ENCODE measurements around the gene SCN2A.

SCN2A gene

DNA sequence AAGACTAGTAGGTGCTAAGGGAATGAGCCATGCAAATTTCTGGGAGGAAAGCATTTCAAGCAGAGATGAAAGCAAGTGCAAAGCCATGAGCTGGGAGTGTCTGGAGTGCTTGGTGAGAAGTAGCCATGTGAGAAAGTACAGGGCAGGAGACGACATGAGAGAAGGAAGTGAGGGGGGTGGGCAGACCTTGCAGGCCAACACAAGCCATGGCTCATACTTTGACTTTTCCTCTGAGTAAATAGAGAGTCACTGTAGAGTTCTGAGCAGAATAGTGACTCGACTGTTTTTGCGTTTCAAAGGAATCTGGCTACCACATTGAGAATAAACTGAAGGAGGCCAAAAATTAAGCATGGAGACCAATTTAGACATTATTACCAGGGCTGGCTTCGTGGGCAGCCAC, 42.2 kb downstream of the SCN2A start:
- H3K4me3 ChIP-seq (ENCODE audit: low read length in 2 of 2), result no peak overlapping the region
- H2BK120ac ChIP-seq (ENCODE audit: low read depth, low read length), result no peak overlapping the region
- peaks cover 0 to 3% (median 0%) of the 10 kb centered on the region in 3 experiments for H3K27me3 ChIP-seq (ENCODE audit: control insufficient read depth in 3 of 3, insufficient read depth in 3 of 3, low read depth in 1 of 3, low read length in 3 of 3)
- H2BK12ac ChIP-seq (ENCODE audit: low read length), result no peak overlapping the region
- H3K36me3 ChIP-seq (replicated peaks in 1 of 2; ENCODE audit: control insufficient read depth in 2 of 2, insufficient read depth in 2 of 2, low read length in 2 of 2), result no peaks in the 10 kb centered on the region
- H2AK5ac ChIP-seq (ENCODE audit: low read depth, low read length), result no peak overlapping the region
- no peak overlapping the region for H2AFZ ChIP-seq (ENCODE audit: low read length)
- H3K4me2 ChIP-seq (ENCODE audit: insufficient read depth, low read length, poor library complexity, severe bottlenecking), result no peak overlapping the region
- no peak overlapping the region for H3K14ac ChIP-seq (ENCODE audit: low read length)
- no peak overlapping the region for H2BK15ac ChIP-seq (ENCODE audit: low read length)
- no peak overlapping the region for H4K91ac ChIP-seq (ENCODE audit: low read depth, low read length, poor library complexity)
- H3K18ac ChIP-seq (ENCODE audit: low read length), result no peak overlapping the region
- no peak overlapping the region for H3K27ac ChIP-seq (replicated peaks; ENCODE audit: low read length)
- no peak overlapping the region for H3K4ac ChIP-seq (ENCODE audit: low read length)
- WGBS, 2 donors (ENCODE audit: extremely low coverage in 2 of 2, insufficient read length in 2 of 2, insufficient replicate concordance in 1 of 2), result no CpG with 5 or more reads among the region's 4 CpGs
- peaks cover 0 to 2% of the 10 kb centered on the region in 2 donors for H3K4me1 ChIP-seq (ENCODE audit: control insufficient read depth in 2 of 2, insufficient read depth in 1 of 2, low read depth in 1 of 2, low read length in 2 of 2)
- DNase-seq (ENCODE audit: low spot score), result no peak
- no peak overlapping the region for H4K8ac ChIP-seq (ENCODE audit: low read depth, low read length)
- no peak overlapping the region for H3K23ac ChIP-seq (ENCODE audit: low read depth, low read length, poor library complexity)
- H3K9me3 ChIP-seq (replicated peaks in 1 of 2; ENCODE audit: control insufficient read depth in 2 of 2, insufficient read depth in 1 of 2, low read depth in 1 of 2, low read length in 2 of 2), result no peaks in the 10 kb centered on the region
- no peak overlapping the region for H3K9ac ChIP-seq (ENCODE audit: low read depth, low read length, poor library complexity)
- no peak overlapping the region for H2BK5ac ChIP-seq (ENCODE audit: low read length)
- H3K79me1 ChIP-seq (ENCODE audit: low read depth, low read length), result no peaks in the 10 kb centered on the region

GRCh38 chr2:165283342-165283741, 44.1 kb downstream of the SCN2A start:
- Histone ChIP-seq H3K4me2 (ENCODE audit: insufficient read depth, low read length, poor library complexity, severe bottlenecking) (no peak overlapping the region), H3K79me1 (ENCODE audit: low read depth, low read length) (no peaks in the 10 kb centered on the region), H2BK5ac (ENCODE audit: low read length) (no peak overlapping the region), H4K8ac (ENCODE audit: low read depth, low read length) (no peak overlapping the region), H3K14ac (ENCODE audit: low read length) (no peak overlapping the region), H3K4ac (ENCODE audit: low read length) (no peak overlapping the region), H3K4me1 (ENCODE audit: control insufficient read depth in 2 of 2, insufficient read depth in 1 of 2, low read depth in 1 of 2, low read length in 2 of 2) (peaks cover 0 to 2% of the 10 kb centered on the region in 2 donors), H3K9ac (ENCODE audit: low read depth, low read length, poor library complexity) (no peak overlapping the region), H3K4me3 (ENCODE audit: low read length in 2 of 2) (no peak overlapping the region), H2AFZ (ENCODE audit: low read length) (no peak overlapping the region), H3K18ac (ENCODE audit: low read length) (no peak overlapping the region), H2BK120ac (ENCODE audit: low read depth, low read length) (no peak overlapping the region), H2AK5ac (ENCODE audit: low read depth, low read length) (no peak overlapping the region), H3K9me3 (replicated peaks in 1 of 2; ENCODE audit: control insufficient read depth in 2 of 2, insufficient read depth in 1 of 2, low read depth in 1 of 2, low read length in 2 of 2) (no peaks in the 10 kb centered on the region), H2BK12ac (ENCODE audit: low read length) (no peak overlapping the region), H3K36me3 (replicated peaks in 1 of 2; ENCODE audit: control insufficient read depth in 2 of 2, insufficient read depth in 2 of 2, low read length in 2 of 2) (no peaks in the 10 kb centered on the region), H2BK15ac (ENCODE audit: low read length) (no peak overlapping the region), H3K23ac (ENCODE audit: low read depth, low read length, poor library complexity) (no peak overlapping the region), H3K27ac (replicated peaks; ENCODE audit: low read length) (no peak overlapping the region), H3K27me3 (ENCODE audit: control insufficient read depth in 3 of 3, insufficient read depth in 3 of 3, low read depth in 1 of 3, low read length in 3 of 3) (peaks cover 0 to 3% (median 0%) of the 10 kb centered on the region in 3 experiments), H4K91ac (ENCODE audit: low read depth, low read length, poor library complexity) (no peak overlapping the region)
- WGBS, 2 donors (ENCODE audit: extremely low coverage in 2 of 2, insufficient read length in 2 of 2, insufficient replicate concordance in 1 of 2), result no CpG with 5 or more reads among the region's 1 CpG
- no peak for DNase-seq (ENCODE audit: low spot score)

DNA sequence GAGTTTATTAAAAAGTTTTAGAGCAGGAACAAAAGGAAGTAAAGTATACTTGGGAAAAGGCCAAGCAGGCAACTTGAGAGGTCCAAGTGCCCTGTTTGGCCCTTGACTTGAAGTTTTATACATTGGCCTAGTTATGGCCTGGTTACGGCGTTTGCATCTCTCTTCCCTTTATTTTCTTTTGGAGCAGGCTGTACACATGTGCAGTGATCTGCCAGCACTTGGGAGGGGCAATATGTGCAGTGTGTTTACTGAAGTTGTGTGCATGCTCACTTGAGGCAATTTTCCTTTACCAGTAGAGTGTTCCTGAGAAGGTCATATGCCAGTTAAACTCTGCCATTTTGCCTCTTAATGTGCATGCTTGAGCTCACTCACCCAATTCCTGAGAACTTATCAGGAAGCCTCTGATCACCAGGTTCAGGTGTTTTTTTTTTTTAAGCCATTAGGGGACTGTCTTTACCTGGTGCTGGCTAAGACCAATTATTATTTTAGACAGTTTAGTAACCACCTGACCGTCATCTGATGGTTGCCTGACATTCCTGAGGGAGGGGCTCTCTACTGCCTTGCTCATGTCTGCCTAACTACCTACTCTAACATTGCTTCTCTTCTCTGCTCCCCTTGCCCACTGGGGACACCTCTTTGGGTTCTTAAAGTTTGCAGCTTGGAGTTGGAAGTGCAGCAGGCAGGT, 48.0 kb downstream of the SCN2A start:
- no peak overlapping the region for H3K23ac ChIP-seq (ENCODE audit: low read depth, low read length, poor library complexity)
- H2BK120ac ChIP-seq (ENCODE audit: low read depth, low read length), result no peak overlapping the region
- H3K9me3 ChIP-seq (replicated peaks in 1 of 2; ENCODE audit: control insufficient read depth in 2 of 2, insufficient read depth in 1 of 2, low read depth in 1 of 2, low read length in 2 of 2), result no peaks in the 10 kb centered on the region
- no peak overlapping the region for H3K27ac ChIP-seq (replicated peaks; ENCODE audit: low read length)
- no peak overlapping the region for H3K9ac ChIP-seq (ENCODE audit: low read depth, low read length, poor library complexity)
- no peak overlapping the region for H3K14ac ChIP-seq (ENCODE audit: low read length)
- no peak overlapping the region for H4K8ac ChIP-seq (ENCODE audit: low read depth, low read length)
- H3K36me3 ChIP-seq (replicated peaks in 1 of 2; ENCODE audit: control insufficient read depth in 2 of 2, insufficient read depth in 2 of 2, low read length in 2 of 2), result no peaks in the 10 kb centered on the region
- H2BK12ac ChIP-seq (ENCODE audit: low read length), result no peak overlapping the region
- no peak overlapping the region for H4K91ac ChIP-seq (ENCODE audit: low read depth, low read length, poor library complexity)
- H2AFZ ChIP-seq (ENCODE audit: low read length), result no peak overlapping the region
- H2BK15ac ChIP-seq (ENCODE audit: low read length), result no peak overlapping the region
- H3K4ac ChIP-seq (ENCODE audit: low read length), result no peak overlapping the region
- no peak overlapping the region for H3K18ac ChIP-seq (ENCODE audit: low read length)
- no peak overlapping the region for H2BK5ac ChIP-seq (ENCODE audit: low read length)
- no peak overlapping the region for H3K4me3 ChIP-seq (ENCODE audit: low read length in 2 of 2)
- H3K79me1 ChIP-seq (ENCODE audit: low read depth, low read length), result no peaks in the 10 kb centered on the region
- H3K27me3 ChIP-seq (ENCODE audit: control insufficient read depth in 3 of 3, insufficient read depth in 3 of 3, low read depth in 1 of 3, low read length in 3 of 3), result no peaks in the 10 kb centered on the region
- no peak overlapping the region for H2AK5ac ChIP-seq (ENCODE audit: low read depth, low read length)
- no CpG with 5 or more reads among the region's 3 CpGs for WGBS, 2 donors (ENCODE audit: extremely low coverage in 2 of 2, insufficient read length in 2 of 2, insufficient replicate concordance in 1 of 2)
- no peaks in the 10 kb centered on the region for H3K4me1 ChIP-seq (ENCODE audit: control insufficient read depth in 2 of 2, insufficient read depth in 1 of 2, low read depth in 1 of 2, low read length in 2 of 2)
- DNase-seq (ENCODE audit: low spot score), result no peak
- no peak overlapping the region for H3K4me2 ChIP-seq (ENCODE audit: insufficient read depth, low read length, poor library complexity, severe bottlenecking)

DNA sequence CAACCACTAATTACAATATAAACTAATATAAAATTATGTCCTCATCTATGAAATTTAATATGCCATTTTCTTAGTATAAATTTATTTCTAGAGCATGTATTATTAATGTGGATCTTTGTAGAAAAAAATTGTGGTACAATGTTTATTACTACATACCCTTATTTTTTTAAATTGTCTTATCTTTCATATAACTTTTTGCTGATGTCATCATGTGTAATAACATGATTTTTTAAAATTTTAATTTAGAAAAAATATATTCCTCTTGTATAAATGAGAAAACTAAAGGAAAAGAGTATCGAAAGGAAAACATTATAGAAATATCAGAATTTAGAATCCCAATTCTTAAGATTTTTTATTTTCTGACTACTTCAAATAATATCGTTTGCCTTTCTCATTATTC, 49.9 kb downstream of the SCN2A start:
- H2BK120ac ChIP-seq (ENCODE audit: low read depth, low read length), result no peak overlapping the region
- H3K4me3 ChIP-seq (ENCODE audit: low read length in 2 of 2), result no peak overlapping the region
- H3K18ac ChIP-seq (ENCODE audit: low read length), result no peak overlapping the region
- H4K91ac ChIP-seq (ENCODE audit: low read depth, low read length, poor library complexity), result no peak overlapping the region
- no peaks in the 10 kb centered on the region for H3K36me3 ChIP-seq (replicated peaks in 1 of 2; ENCODE audit: control insufficient read depth in 2 of 2, insufficient read depth in 2 of 2, low read length in 2 of 2)
- H3K27ac ChIP-seq (replicated peaks; ENCODE audit: low read length), result no peak overlapping the region
- no peak overlapping the region for H3K9ac ChIP-seq (ENCODE audit: low read depth, low read length, poor library complexity)
- no peak overlapping the region for H3K4me2 ChIP-seq (ENCODE audit: insufficient read depth, low read length, poor library complexity, severe bottlenecking)
- H3K79me1 ChIP-seq (ENCODE audit: low read depth, low read length), result no peaks in the 10 kb centered on the region
- no peak overlapping the region for H2AFZ ChIP-seq (ENCODE audit: low read length)
- WGBS, 2 donors (ENCODE audit: extremely low coverage in 2 of 2, insufficient read length in 2 of 2, insufficient replicate concordance in 1 of 2), result no CpG with 5 or more reads among the region's 2 CpGs
- no peak for DNase-seq (ENCODE audit: low spot score)
- no peak overlapping the region for H4K8ac ChIP-seq (ENCODE audit: low read depth, low read length)
- no peak overlapping the region for H2AK5ac ChIP-seq (ENCODE audit: low read depth, low read length)
- no peaks in the 10 kb centered on the region for H3K4me1 ChIP-seq (ENCODE audit: control insufficient read depth in 2 of 2, insufficient read depth in 1 of 2, low read depth in 1 of 2, low read length in 2 of 2)
- H3K27me3 ChIP-seq (ENCODE audit: control insufficient read depth in 3 of 3, insufficient read depth in 3 of 3, low read depth in 1 of 3, low read length in 3 of 3), result no peaks in the 10 kb centered on the region
- no peak overlapping the region for H3K14ac ChIP-seq (ENCODE audit: low read length)
- H2BK15ac ChIP-seq (ENCODE audit: low read length), result no peak overlapping the region
- H3K23ac ChIP-seq (ENCODE audit: low read depth, low read length, poor library complexity), result no peak overlapping the region
- no peak overlapping the region for H2BK12ac ChIP-seq (ENCODE audit: low read length)
- no peak overlapping the region for H2BK5ac ChIP-seq (ENCODE audit: low read length)
- H3K9me3 ChIP-seq (replicated peaks in 1 of 2; ENCODE audit: control insufficient read depth in 2 of 2, insufficient read depth in 1 of 2, low read depth in 1 of 2, low read length in 2 of 2), result no peaks in the 10 kb centered on the region
- H3K4ac ChIP-seq (ENCODE audit: low read length), result no peak overlapping the region
